ACHN (cell line): ENCODE results near the gene CSAD.
"Not testable (repeated sequence)": the region's sequence is repeated elsewhere in the genome, so short reads cannot be mapped to it uniquely, and the experiment has no call there.

Source experiments
- DNase-seq: peaks from one replicate; pipeline ENCODE4 v3.0.0-alpha.2; 2015
- in situ Hi-C: cut with HindIII; loops from 2 replicates; pipeline ENCODE4 v1.10.0; 2017; ENCODE audit warnings: low sequenced_read_pairs, low pct_ligation_motif_present, low pct_unique_long_range_greater_than_20kb

CSAD gene

DNA sequence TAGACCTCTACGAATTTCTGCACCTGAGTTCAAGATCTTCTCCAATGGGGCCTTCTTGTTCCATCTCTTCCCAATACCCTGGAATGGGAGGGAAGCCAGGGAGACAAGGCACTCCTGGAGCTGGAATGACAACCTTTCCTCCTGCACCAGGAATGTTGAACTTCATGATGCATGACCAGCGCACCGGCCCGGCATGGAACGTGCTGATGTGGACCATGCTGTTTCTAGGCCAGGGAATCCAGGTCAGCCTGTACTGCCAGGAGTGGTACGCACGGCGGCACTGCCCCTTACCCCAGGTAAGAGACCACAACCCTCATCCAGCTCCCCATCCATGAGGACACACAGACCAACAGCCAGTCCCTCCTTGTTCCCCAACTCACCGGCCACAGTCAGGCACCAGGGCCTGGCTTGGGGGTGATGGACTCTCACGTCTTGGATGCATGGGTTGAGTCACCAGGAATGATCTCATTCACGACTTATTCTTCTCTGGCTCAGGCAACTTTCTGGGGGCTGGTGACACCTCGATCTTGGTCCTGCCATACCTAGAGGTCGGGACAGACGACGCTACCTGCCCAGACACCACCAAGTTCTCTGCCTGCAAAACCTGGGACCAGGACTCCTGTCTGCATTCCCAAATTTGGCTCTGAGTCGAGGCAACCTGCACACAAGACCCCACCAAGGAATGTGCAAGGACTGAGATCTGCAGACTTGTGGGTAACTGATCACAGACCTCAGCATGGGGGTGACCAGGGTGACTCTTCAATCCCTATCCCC, 57.0 kb downstream of the CSAD start:
- in situ Hi-C loops: no loop called here
- DNase-seq: peak; percentile 42

DNA sequence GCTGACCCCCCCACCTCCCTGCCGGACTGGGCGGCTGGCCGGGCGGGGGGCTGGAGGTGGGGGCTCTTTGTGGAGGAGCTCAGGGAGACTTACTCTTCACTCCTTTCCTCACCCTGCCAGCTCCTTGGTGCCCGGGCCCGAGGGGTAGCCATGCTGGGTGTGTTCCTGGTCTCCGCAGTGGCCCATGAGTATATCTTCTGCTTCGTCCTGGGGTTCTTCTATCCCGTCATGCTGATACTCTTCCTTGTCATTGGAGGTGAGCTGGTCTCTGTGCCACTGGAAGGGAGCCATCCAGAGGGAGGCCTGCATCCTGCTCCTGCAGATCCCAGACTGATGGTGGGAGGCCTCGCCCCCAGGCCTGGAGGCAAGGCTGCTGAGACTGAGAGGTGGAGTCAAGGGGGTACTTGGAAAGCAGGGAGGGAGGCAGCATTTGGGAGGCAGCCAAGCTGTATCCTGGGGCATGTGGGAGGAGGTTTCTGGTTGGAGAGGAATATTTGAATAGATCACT, 57.7 kb downstream of the CSAD start:
- DNase-seq: no peak
- in situ Hi-C loops: no loop called here

DNA sequence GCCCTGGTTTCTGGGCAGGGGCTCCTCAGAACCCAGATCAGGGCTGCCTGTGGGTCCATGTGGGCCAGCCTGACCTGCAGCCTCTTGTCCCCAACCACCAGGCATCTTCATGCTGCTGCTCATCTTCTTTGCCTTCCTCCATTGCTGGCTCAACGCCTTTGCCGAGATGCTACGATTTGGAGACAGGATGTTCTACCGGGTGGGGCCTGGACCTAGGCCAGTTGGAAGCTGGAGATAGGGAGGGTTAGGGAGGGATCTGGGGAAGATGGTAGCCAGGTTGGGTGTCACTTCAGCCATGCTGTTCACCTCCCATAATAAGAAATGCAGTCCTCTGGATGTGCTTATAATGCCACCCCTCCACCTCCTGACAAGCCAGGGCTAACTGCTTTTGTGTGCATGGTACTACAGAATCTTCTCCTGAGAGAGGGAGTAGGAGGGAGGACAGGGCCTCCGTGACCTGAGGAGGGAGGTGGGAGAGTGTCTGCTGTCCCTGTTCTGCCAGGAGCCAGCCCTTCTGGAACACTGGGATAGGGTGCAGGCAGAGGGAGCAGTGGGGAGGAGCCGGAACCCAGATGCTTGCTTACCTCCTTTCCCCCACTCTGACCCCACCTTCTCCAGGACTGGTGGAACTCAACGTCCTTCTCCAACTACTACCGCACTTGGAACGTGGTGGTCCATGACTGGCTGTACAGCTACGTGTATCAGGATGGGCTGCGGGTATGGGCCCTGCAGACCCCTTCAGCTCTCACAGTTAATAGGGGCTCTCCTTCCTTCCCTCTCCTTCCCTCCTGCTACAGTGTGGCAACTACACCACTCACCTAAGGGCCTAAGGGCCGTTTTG, 59.8 kb downstream of the CSAD start:
- in situ Hi-C loops: no loop called here
- no peak for DNase-seq

DNA sequence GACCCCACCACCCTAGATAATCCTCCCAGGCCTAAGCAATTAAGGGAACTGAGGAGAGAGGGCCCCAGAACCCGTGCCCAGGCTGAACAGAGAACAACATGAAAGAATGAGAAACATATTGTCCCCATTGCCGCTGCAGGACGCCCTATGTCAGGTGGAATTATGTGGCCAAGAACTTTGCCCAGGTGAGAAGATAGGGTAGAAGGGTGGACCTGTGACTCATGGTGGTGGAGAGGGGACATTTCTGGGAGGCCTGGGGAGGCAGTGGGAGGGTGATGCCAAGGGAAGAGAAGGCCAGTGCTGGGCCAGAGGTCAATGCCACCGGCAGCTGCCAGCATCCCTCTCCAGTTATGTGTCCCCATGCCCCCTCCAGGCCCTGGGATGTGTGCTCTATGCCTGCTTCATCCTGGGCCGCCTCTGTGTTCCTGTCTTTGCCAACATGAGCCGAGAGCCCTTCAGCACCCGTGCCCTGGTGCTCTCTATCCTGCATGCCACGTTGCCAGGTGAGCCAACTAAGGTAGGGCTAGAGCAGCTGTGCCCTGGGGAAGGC, 61.9 kb downstream of the CSAD start:
- DNase-seq: no peak
- in situ Hi-C loops: no loop called here

DNA sequence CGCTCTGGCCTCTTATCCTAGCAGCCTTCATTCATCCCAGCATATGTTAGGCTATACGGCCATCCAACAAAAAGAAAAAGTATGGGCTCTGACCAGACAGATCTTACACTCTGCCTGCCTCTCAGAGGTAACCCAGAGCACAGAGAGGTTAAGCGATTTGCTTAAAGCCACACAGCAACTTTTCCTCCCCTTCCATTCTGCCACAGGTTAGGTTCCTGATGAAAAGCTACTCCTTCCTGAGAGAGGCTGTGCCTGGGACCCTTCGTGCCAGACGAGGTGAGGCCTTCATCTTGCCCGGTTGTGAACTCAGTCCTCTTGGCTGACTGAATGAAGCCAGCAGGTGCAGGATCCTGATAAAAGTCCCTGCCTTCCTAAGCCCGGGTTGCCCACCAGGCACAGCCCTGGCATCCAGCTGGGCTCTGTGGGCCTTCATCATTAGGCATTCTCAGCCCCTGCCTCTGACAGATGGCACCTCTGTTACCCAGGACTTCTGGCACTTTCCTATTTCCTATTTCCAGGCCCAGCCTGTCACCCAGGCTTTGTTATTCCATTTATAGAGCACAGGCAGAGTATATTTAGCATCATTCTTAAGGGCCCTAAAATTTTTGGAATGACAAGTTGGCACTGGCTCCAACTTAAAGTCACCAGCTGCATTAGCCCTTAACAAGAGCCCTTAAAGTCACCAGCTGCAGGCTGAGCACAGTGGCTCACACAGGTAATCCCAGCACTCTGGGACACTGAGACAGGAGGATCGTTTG, 64.7 kb downstream of the CSAD start:
- DNase-seq: no peak
- in situ Hi-C loops: no loop called here

DNA sequence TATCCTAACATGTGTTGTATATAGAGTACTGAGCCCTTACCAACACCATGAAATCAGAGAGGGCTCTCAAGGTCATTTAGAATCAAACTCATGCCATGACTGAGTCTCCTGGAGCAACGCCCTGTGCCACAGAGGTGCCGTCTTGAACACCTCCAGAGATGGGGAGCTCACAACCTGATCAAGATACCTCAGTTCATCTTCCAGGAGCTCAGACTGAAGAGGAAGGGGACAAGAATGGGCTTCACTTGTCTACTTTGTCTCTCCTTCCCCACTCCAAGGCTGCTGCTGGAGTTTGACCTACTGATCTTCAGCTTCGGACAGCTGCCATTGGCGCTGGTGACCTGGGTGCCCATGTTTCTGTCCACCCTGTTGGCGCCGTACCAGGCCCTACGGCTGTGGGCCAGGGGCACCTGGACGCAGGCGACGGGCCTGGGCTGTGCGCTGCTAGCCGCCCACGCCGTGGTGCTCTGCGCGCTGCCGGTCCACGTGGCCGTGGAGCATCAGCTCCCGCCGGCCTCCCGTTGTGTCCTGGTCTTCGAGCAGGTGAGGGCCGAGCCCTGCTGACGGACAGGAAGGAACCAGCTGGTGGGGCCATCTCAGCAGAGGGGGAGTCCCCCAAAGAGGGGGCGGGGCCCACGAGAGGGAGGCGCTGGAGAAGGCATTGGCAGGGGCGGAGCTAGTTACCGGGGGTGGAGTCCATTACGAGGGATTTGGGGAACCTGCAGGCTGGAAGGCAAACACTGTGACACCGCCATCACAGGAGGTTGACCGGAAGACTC, 65.4 kb downstream of the CSAD start:
- in situ Hi-C loops: no loop called here
- DNase-seq: no peak

DNA sequence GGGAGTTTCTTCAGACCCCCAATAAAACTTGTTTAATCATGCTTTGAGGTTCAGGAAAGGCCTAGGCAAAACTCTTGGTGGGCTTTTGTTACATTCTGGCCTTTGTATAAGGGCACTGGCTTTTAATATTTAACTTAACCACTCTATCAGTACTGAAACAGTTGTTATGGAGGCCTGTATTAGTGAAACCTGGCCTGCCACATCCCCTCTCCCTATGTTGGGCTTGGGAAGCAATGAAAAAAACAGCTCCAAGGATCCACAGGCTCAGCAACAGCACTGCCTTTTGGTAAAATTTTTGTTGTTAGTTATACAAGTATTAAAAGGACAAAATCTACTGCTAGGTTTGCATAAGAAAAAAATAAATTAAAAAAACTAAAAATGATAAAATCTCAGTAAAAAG, 66.8 kb downstream of the CSAD start:
- DNase-seq: no peak
- in situ Hi-C loops: no loop called here

DNA sequence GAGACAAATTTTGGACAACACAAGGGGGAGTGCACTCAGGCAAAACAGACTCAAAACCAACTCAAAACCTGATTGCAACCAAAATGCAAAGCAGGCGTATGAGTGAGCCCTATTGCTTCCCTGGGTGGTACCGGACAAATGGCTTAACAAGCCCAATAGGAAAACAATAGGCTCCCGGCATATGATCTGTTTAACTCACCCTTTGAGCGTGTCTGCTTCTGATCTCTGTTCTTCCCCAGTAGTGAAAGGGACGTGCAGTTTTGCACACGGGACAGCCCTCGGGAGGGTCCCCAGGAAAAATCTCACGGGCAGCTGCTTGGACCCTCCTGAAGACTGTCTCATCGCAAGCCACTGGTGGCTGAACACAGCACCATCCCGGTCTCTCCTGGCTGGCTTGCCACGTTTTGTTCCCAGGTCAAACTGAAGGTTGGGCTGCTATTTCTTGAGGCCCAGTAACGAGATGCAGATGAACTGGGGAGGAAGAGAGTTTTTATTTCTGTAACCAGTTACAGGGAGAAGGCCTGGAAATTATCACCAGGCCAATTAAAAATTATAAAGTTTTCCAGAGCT, 67.5 kb downstream of the CSAD start:
- in situ Hi-C loops: no loop called here

DNA sequence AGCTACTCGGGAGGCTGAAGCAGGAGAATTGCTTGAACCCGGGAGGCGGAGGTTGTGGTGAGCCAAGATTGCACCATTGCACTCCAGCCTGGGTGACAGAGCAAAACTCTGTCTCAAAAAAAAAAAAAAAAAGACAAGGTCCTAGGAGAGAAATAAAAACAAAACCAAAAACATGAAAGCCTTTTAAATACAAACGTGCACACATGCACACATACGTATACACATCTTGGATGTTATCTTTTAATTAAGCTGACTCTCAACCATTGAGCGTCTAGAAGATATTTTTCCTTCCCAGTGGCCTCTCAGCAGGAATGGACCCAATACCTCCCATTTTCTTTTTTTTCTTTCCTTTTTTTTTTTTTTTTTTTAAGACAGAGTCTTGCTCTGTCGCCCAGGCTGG, 68.3 kb downstream of the CSAD start:
- DNase-seq, in situ Hi-C loops: not testable (repeated sequence)

More for the DNA sequence above, 67.5 kb downstream of the CSAD start:
- no peak for DNase-seq
